Measurements from ENCODE around the gene SLC18A3.

Gene SLC18A3

GRCh38 chr10:49619613-49620012, 9.5 kb downstream of the SLC18A3 start:
- H3K4me3 ChIP-seq (replicated peaks; ENCODE audit: low read depth, low read length), result no peak overlapping the region
- DNase-seq (ENCODE audit: low read depth), result no peak
- TF ChIP-seq CTCF (IDR thresholded peaks at IDR 0.05; ENCODE audit: low read length, missing control alignments), result no peak

DNA sequence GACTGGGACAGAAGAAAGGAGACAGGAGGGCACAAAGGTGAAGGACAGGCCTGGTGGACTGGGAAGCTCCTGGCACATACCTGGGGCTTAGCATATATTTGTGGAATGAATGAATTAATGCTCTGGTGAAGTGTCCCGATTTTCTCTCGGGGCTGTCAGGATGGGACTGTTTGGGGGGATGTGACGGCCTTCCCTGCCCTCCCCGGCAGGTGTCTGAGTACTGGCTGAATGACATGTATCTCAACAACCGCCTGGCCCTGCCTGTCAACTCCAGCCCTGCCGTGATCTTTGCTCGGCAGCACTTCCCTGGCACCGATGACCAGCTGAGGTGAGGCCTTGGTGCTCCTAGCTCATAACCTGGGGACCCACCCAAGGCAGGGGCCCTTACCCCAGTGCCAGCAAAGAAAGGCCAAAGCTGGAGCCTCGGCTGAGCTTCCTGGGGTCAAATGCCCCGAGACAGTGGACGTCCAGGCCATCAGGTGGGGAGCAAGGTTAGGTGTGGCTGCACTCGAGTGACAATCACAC, 10.2 kb downstream of the SLC18A3 start:
- H3K4me3 ChIP-seq (replicated peaks; ENCODE audit: low read depth, low read length), result no peak overlapping the region
- no peak for DNase-seq (ENCODE audit: low read depth)

GRCh38 chr10:49620841-49621378, 10.8 kb downstream of the SLC18A3 start:
- TF ChIP-seq CTCF (IDR thresholded peaks at IDR 0.05; ENCODE audit: low read length, missing control alignments), result no peak
- no peak overlapping the region for H3K4me3 ChIP-seq (replicated peaks; ENCODE audit: low read depth, low read length)
- no peak for DNase-seq (ENCODE audit: low read depth)

More for the DNA sequence above, 10.2 kb downstream of the SLC18A3 start:
- no peak for TF ChIP-seq CTCF (IDR thresholded peaks at IDR 0.05; ENCODE audit: low read length, missing control alignments)

DNA sequence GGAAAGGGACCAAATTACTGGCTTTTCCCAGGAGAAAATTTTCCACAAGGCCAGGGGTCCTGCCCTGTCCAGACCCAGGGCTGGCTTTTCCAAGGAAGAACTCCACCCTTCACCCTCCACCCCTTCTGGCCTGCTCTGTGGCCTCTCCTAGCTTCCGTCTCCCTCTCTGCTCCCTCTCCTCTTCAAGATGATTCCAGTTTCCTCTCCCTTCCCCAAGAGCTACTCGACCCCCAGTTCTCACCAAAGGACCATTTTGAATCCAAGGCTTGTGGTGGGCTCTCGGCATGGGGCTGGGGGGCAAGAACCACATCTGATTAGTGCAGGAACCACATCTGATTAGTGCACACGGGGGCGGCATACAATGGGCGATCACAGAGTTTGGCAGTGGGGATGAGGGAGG, 11.5 kb downstream of the SLC18A3 start:
- H3K4me3 ChIP-seq (replicated peaks; ENCODE audit: low read depth, low read length), result no peak overlapping the region
- no peak for DNase-seq (ENCODE audit: low read depth)
- TF ChIP-seq CTCF (IDR thresholded peaks at IDR 0.05; ENCODE audit: low read length, missing control alignments), result no peak

DNA sequence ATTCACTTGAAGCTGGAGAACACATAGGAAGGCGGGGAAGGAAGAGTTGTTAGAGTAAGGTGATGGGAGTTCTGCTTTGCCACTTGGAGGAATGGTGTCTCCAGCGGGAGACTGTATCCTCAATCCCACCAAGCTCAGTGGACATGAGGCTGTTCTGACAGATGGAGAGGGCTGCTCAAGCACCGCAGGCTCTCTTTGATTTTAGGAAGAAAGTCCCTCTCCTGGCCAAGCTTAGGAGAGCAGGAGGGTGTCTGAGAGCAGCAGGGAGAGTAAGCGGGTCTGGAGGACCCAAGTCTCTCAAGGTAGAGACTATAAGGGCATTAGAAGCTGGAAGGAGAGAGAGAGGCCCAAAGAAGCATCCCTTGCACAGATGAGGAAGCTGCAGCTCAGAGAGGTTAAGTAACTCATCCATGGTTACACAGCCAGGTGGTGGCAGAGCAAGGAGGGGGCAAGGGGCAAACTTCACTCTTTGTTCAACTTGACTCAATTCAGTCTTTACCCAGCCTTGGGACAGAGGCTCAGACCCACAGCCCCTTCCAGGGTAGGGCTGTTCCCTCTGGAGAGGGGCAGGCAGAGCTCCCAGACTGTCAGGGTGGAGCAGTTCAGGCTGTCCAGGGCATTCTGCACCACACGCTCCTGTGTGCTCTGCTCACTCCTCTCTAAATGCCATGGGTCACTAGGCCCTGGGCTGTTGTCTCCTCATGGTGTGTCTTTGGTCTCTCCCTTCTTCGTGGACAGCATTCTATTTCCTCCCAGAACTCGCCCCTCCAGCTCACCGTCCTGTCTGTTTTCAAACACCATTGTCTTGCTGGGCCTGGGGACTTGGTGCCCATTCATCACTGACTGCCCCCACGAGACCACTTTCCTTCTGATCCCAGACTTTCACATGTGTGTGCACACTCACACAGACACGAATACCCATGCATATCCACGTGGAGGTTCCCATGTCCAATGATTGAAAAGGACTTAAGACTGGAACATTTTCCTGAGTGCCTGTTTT, 12.6 kb downstream of the SLC18A3 start:
- no peak overlapping the region for H3K4me3 ChIP-seq (replicated peaks; ENCODE audit: low read depth, low read length)
- no peak for TF ChIP-seq CTCF (IDR thresholded peaks at IDR 0.05; ENCODE audit: low read length, missing control alignments)
- DNase-seq (ENCODE audit: low read depth), result no peak

DNA sequence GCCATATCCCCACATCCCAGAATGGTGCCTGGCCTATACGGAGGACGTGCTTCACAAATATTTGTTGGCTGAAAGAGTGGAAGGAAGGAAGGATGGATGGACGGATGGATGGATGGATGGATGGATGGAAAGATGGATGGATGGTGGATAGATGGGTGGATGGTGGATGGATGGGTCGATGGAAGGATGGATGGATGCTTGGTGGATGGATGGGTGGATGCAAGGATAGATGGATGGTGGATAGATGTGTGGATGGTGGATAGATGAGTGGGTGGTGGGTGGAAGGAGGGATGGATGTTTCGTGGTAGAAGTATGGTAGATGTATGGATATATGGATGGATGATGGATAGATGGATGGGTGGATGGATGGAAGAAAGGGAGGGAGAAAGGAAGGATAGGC, 14.5 kb downstream of the SLC18A3 start:
- DNase-seq (ENCODE audit: low read depth), result no peak
- no peak for TF ChIP-seq CTCF (IDR thresholded peaks at IDR 0.05; ENCODE audit: low read length, missing control alignments)
- no peak overlapping the region for H3K4me3 ChIP-seq (replicated peaks; ENCODE audit: low read depth, low read length)
